ENCODE results near the gene CSNK1A1L. TPM values are rescaled to one million over a fixed set of nuclear protein-coding genes. Genes with fewer than 3 reads are reported as not detected.

CSNK1A1L gene
- total and polyA plus RNA-seq, 2 donors (not counting 1 experiment from before 2014, with no cell fraction given): not detected

- Histone ChIP-seq H3K9me3 (ENCODE audit: control insufficient read depth, insufficient read depth, low read depth, low read length) (no peaks in the 10 kb centered on the region), H3K4me1 (ENCODE audit: control insufficient read depth, extremely low read depth, insufficient read depth, low read length) (no peaks in the 10 kb centered on the region), H3K27ac (ENCODE audit: insufficient read depth, low read length) (no peak overlapping the region), H3K79me2 (ENCODE audit: control insufficient read depth, insufficient read depth, low read length) (no peaks in the 10 kb centered on the region), H3K4me2 (ENCODE audit: extremely low read depth, insufficient read depth, low read length) (no peak overlapping the region), H3K4me3 (replicated peaks in 1 of 4; ENCODE audit: control extremely low read depth in 1 of 4, insufficient read depth in 1 of 4, low read depth in 3 of 4, low read length in 4 of 4) (no peak overlapping the region), H4K20me1 (ENCODE audit: control insufficient read depth, extremely low read depth, insufficient read depth, low read length) (no peaks in the 10 kb centered on the region), H3K36me3 (ENCODE audit: control insufficient read depth, insufficient read depth, low read length) (no peaks in the 10 kb centered on the region), H3K9ac (ENCODE audit: insufficient read depth, low read length) (no peak overlapping the region), H3K27me3 (ENCODE audit: control insufficient read depth, insufficient read depth, low read length) (no peaks in the 10 kb centered on the region), H2AFZ (ENCODE audit: low read length) (no peak overlapping the region)
- no peak for DNase-seq (ENCODE audit: low read depth in 2 of 2)
- TF ChIP-seq EZH2 (IDR thresholded peaks at IDR 0.05; ENCODE audit: low read length, missing control alignments): no peak
- TF ChIP-seq, protein P1, sequence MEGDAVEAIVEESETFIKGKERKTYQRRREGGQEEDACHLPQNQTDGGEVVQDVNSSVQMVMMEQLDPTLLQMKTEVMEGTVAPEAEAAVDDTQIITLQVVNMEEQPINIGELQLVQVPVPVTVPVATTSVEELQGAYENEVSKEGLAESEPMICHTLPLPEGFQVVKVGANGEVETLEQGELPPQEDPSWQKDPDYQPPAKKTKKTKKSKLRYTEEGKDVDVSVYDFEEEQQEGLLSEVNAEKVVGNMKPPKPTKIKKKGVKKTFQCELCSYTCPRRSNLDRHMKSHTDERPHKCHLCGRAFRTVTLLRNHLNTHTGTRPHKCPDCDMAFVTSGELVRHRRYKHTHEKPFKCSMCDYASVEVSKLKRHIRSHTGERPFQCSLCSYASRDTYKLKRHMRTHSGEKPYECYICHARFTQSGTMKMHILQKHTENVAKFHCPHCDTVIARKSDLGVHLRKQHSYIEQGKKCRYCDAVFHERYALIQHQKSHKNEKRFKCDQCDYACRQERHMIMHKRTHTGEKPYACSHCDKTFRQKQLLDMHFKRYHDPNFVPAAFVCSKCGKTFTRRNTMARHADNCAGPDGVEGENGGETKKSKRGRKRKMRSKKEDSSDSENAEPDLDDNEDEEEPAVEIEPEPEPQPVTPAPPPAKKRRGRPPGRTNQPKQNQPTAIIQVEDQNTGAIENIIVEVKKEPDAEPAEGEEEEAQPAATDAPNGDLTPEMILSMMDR (conservative IDR thresholded peaks at IDR 0.05 in 1 of 2, IDR thresholded peaks at IDR 0.05 in 1 of 2; ENCODE audit: low read depth in 1 of 2, low read length in 2 of 2): no peak
Measured at GRCh38 chr13:37089495-37089894, 16.0 kb downstream of the CSNK1A1L start.

- Histone ChIP-seq H3K36me3 (ENCODE audit: control insufficient read depth, insufficient read depth, low read length) (no peaks in the 10 kb centered on the region), H3K9ac (ENCODE audit: insufficient read depth, low read length) (no peak overlapping the region), H3K27ac (ENCODE audit: insufficient read depth, low read length) (no peak overlapping the region), H3K4me1 (ENCODE audit: control insufficient read depth, extremely low read depth, insufficient read depth, low read length) (no peaks in the 10 kb centered on the region), H3K4me2 (ENCODE audit: extremely low read depth, insufficient read depth, low read length) (no peak overlapping the region), H3K4me3 (replicated peaks in 1 of 4; ENCODE audit: control extremely low read depth in 1 of 4, insufficient read depth in 1 of 4, low read depth in 3 of 4, low read length in 4 of 4) (no peak overlapping the region), H4K20me1 (ENCODE audit: control insufficient read depth, extremely low read depth, insufficient read depth, low read length) (no peaks in the 10 kb centered on the region), H3K9me3 (ENCODE audit: control insufficient read depth, insufficient read depth, low read depth, low read length) (no peaks in the 10 kb centered on the region), H2AFZ (ENCODE audit: low read length) (no peak overlapping the region), H3K79me2 (ENCODE audit: control insufficient read depth, insufficient read depth, low read length) (no peaks in the 10 kb centered on the region), H3K27me3 (ENCODE audit: control insufficient read depth, insufficient read depth, low read length) (no peaks in the 10 kb centered on the region)
- no peak for TF ChIP-seq EZH2 (IDR thresholded peaks at IDR 0.05; ENCODE audit: low read length, missing control alignments)
- TF ChIP-seq, protein P1 (conservative IDR thresholded peaks at IDR 0.05 in 1 of 2, IDR thresholded peaks at IDR 0.05 in 1 of 2; ENCODE audit: low read depth in 1 of 2, low read length in 2 of 2): no peak
- DNase-seq (ENCODE audit: low read depth in 2 of 2): no peak
Measured at GRCh38 chr13:37087486-37087885, 18.0 kb downstream of the CSNK1A1L start.

DNA sequence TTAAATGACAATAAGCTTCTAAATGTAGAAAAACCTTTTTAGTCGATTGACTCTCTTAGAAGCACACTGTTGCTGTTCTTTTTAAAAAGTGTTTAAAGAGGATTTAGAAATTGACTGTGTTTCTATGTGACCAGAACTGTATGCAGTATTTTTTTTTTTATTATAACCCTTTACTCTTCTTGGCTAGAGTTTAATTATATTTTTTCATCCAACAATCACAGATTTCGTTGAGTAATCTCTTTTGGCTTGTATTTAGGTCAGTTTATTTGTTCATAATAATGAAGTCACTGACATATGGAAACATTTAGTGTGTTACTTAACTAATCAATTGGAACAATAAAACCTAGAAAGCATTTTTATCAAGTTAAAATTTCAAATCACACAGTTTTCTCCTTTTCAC is 19.9 kb downstream of the CSNK1A1L start:
- no peaks in the 10 kb centered on the region for H3K4me1 ChIP-seq (ENCODE audit: control insufficient read depth, extremely low read depth, insufficient read depth, low read length)
- H3K79me2 ChIP-seq (ENCODE audit: control insufficient read depth, insufficient read depth, low read length): no peaks in the 10 kb centered on the region
- no peak overlapping the region for H3K4me2 ChIP-seq (ENCODE audit: extremely low read depth, insufficient read depth, low read length)
- no peak for TF ChIP-seq EZH2 (IDR thresholded peaks at IDR 0.05; ENCODE audit: low read length, missing control alignments)
- TF ChIP-seq, protein P1 (conservative IDR thresholded peaks at IDR 0.05 in 1 of 2, IDR thresholded peaks at IDR 0.05 in 1 of 2; ENCODE audit: low read depth in 1 of 2, low read length in 2 of 2): no peak
- DNase-seq (ENCODE audit: low read depth in 2 of 2): peak in 1 of 2 donors; percentile 17
- H4K20me1 ChIP-seq (ENCODE audit: control insufficient read depth, extremely low read depth, insufficient read depth, low read length): no peaks in the 10 kb centered on the region
- H3K27ac ChIP-seq (ENCODE audit: insufficient read depth, low read length): no peak overlapping the region
- no peak overlapping the region for H2AFZ ChIP-seq (ENCODE audit: low read length)
- no peaks in the 10 kb centered on the region for H3K36me3 ChIP-seq (ENCODE audit: control insufficient read depth, insufficient read depth, low read length)
- no peak overlapping the region for H3K9ac ChIP-seq (ENCODE audit: insufficient read depth, low read length)
- H3K27me3 ChIP-seq (ENCODE audit: control insufficient read depth, insufficient read depth, low read length): no peaks in the 10 kb centered on the region
- no peak overlapping the region for H3K4me3 ChIP-seq (replicated peaks in 1 of 4; ENCODE audit: control extremely low read depth in 1 of 4, insufficient read depth in 1 of 4, low read depth in 3 of 4, low read length in 4 of 4)
- H3K9me3 ChIP-seq (ENCODE audit: control insufficient read depth, insufficient read depth, low read depth, low read length): no peaks in the 10 kb centered on the region
